H9 (cell line): ENCODE results near the gene MCOLN3. TPM values are rescaled to one million over a fixed set of nuclear protein-coding genes. Genes with fewer than 3 reads are reported as not detected.

Experiments used
- DNase-seq: peaks from one replicate; pipeline ENCODE4 v3.0.0-alpha.2; 2017
- H2AFZ ChIP-seq: one replicate; pipeline ENCODE4 v1.6.1; 2013; ENCODE audit warnings: mild to moderate bottlenecking, low read length, control low read depth, moderate library complexity
- H2AK5ac ChIP-seq: 2 replicates; pipeline ENCODE4 v1.6.1; 2013; ENCODE audit warnings: low read length, control low read depth, mixed read lengths; ENCODE audit not compliant: insufficient read length
- H2BK120ac ChIP-seq: one replicate; pipeline ENCODE4 v1.6.1; 2013; ENCODE audit warnings: low read depth, mild to moderate bottlenecking, low read length, control low read depth, inconsistent platforms; ENCODE audit not compliant: poor library complexity, severe bottlenecking
- H2BK12ac ChIP-seq: 2 replicates; pipeline ENCODE4 v1.6.1; 2013; ENCODE audit warnings: low read length, control low read depth, mixed read lengths, low read depth; ENCODE audit not compliant: insufficient read length
- H2BK15ac ChIP-seq: 2 replicates; pipeline ENCODE4 v1.6.1; 2013; ENCODE audit warnings: low read depth, low read length, control low read depth
- H2BK20ac ChIP-seq: one replicate; pipeline ENCODE4 v1.6.1; 2013; ENCODE audit warnings: low read depth, mild to moderate bottlenecking, low read length, control low read depth, inconsistent platforms; ENCODE audit not compliant: poor library complexity, severe bottlenecking
- H2BK5ac ChIP-seq: 2 replicates; pipeline ENCODE4 v1.6.1; 2013; ENCODE audit warnings: low read length, control low read depth, mixed read lengths; ENCODE audit not compliant: insufficient read length
- H3K14ac ChIP-seq: 2 replicates; pipeline ENCODE4 v1.6.1; 2013; ENCODE audit warnings: low read length, control low read depth; ENCODE audit not compliant: insufficient read depth
- H3K18ac ChIP-seq: 2 replicates; pipeline ENCODE4 v1.6.1; 2013; ENCODE audit warnings: low read depth, mild to moderate bottlenecking, mixed read lengths, low read length, control low read depth; ENCODE audit not compliant: insufficient read length
- H3K23ac ChIP-seq: 2 replicates; pipeline ENCODE4 v1.6.1; 2013; ENCODE audit warnings: low read length, control low read depth, mixed read lengths, low read depth; ENCODE audit not compliant: insufficient read length
- H3K23me2 ChIP-seq: 2 replicates; pipeline ENCODE4 v1.6.1; 2013; ENCODE audit warnings: low read depth, mild to moderate bottlenecking, mixed read lengths, low read length, control low read depth; ENCODE audit not compliant: insufficient read length, poor library complexity, severe bottlenecking
- H3K27ac ChIP-seq: 2 replicates; pipeline ENCODE4 v1.5.1; 2013; ENCODE audit warnings: low read length, control low read depth, mixed read lengths, low read depth; ENCODE audit not compliant: insufficient read length
- H3K27me3 ChIP-seq: 2 replicates; pipeline ENCODE4 v1.6.1; 2013; ENCODE audit warnings: low read length, control low read depth, inconsistent platforms; ENCODE audit not compliant: insufficient read depth
- H3K4ac ChIP-seq: 2 replicates; pipeline ENCODE4 v1.6.1; 2013; ENCODE audit warnings: low read depth, mild to moderate bottlenecking, control low read depth, inconsistent platforms, low read length, moderate library complexity
- H3K4me1 ChIP-seq: 2 replicates; pipeline ENCODE4 v1.6.1; 2013; ENCODE audit warnings: low read length, control low read depth, inconsistent platforms; ENCODE audit not compliant: insufficient read depth
- H3K4me2 ChIP-seq: 2 replicates; pipeline ENCODE4 v1.6.1; 2013; ENCODE audit warnings: low read length, control low read depth, mixed read lengths; ENCODE audit not compliant: insufficient read length, insufficient read depth
- H3K56ac ChIP-seq: 2 replicates; pipeline ENCODE4 v1.6.1; 2013; ENCODE audit warnings: low read depth, mild to moderate bottlenecking, mixed read lengths, low read length, control low read depth; ENCODE audit not compliant: insufficient read length
- H3K79me1 ChIP-seq: 2 replicates; pipeline ENCODE4 v1.6.1; 2013; ENCODE audit warnings: low read depth, mild to moderate bottlenecking, moderate library complexity, low read length, control low read depth, inconsistent platforms; ENCODE audit not compliant: insufficient read depth, poor library complexity, severe bottlenecking
- H3K79me2 ChIP-seq: 2 replicates; pipeline ENCODE4 v1.6.1; 2013; ENCODE audit warnings: low read length, control low read depth, inconsistent platforms; ENCODE audit not compliant: insufficient read depth
- H3K9ac ChIP-seq: 2 replicates; pipeline ENCODE4 v1.6.1; 2013; ENCODE audit warnings: low read length, control low read depth, mixed read lengths; ENCODE audit not compliant: insufficient read length; ENCODE audit errors: extremely low read depth
- H3K9me3 ChIP-seq: one replicate; pipeline ENCODE4 v1.6.1; 2013; ENCODE audit warnings: low read depth, low read length, inconsistent platforms; ENCODE audit not compliant: control insufficient read depth
- H3T11ph ChIP-seq: one replicate; pipeline ENCODE4 v1.6.1; 2013; ENCODE audit warnings: mild to moderate bottlenecking, low read length, control low read depth, inconsistent platforms
- H4K20me1 ChIP-seq: one replicate; pipeline ENCODE4 v1.6.1; 2013; ENCODE audit not compliant: control insufficient read depth, insufficient read length, insufficient read depth
- H4K5ac ChIP-seq: 2 replicates; pipeline ENCODE4 v1.6.1; 2013; ENCODE audit warnings: low read depth, mild to moderate bottlenecking, mixed read lengths, low read length, control low read depth; ENCODE audit not compliant: insufficient read length
- H4K8ac ChIP-seq: replicated peaks from 2 replicates; pipeline ENCODE4 v1.6.1; 2013; ENCODE audit warnings: low read length, control low read depth, mixed read lengths, low read depth; ENCODE audit not compliant: insufficient read length
- H4K91ac ChIP-seq: 2 replicates; pipeline ENCODE4 v1.6.1; 2013; ENCODE audit warnings: low read depth, mild to moderate bottlenecking, moderate library complexity, mixed read lengths, low read length, control low read depth; ENCODE audit not compliant: insufficient read length
- H3K27ac Mint-ChIP-seq, 3 experiments: 2 replicates in 2 of 3; 3 replicates in 1 of 3; pipeline ENCODE4 v1.8.0; 2020 to 2021; ENCODE audit warnings: mixed read lengths in 3 of 3, mild to moderate bottlenecking in 1 of 3, moderate library complexity in 1 of 3
- H3K27me3 Mint-ChIP-seq: 2 replicates; pipeline ENCODE4 v1.8.0; 2021; ENCODE audit warnings: low read depth, mild to moderate bottlenecking, moderate library complexity, mixed read lengths
- H3K36me3 Mint-ChIP-seq, 3 experiments: 2 replicates in 2 of 3; 3 replicates in 1 of 3; pipeline ENCODE4 v1.8.0; 2020 to 2021; ENCODE audit warnings: low read depth in 3 of 3, mixed read lengths in 3 of 3; ENCODE audit not compliant: insufficient read depth in 1 of 3
- H3K4me1 Mint-ChIP-seq, 2 experiments: 2 replicates each; pipeline ENCODE4 v1.8.0; 2020; ENCODE audit warnings: mixed read lengths in 2 of 2
- H3K4me3 Mint-ChIP-seq, 2 experiments: 2 replicates in 1 of 2; 3 replicates in 1 of 2; pipeline ENCODE4 v1.8.0; 2020 to 2021; ENCODE audit warnings: mild to moderate bottlenecking in 2 of 2, mixed read lengths in 2 of 2, moderate library complexity in 1 of 2
- H3K9me3 Mint-ChIP-seq, 2 experiments: 2 replicates in 1 of 2; 3 replicates in 1 of 2; pipeline ENCODE4 v1.8.0; 2020; ENCODE audit warnings: mild to moderate bottlenecking in 2 of 2, mixed read lengths in 2 of 2, moderate library complexity in 1 of 2
- CTCF ChIP-seq: fragments of 200-600 bp; sonication (generic); conservative IDR thresholded peaks from 3 replicates; pipeline ENCODE4 v1.8.0; 2021; ENCODE audit warnings: antibody characterized with exemption, mild to moderate bottlenecking
- total RNA-seq: library from RNA; stranded (reverse); gene quantifications from 2 replicates; pipeline ENCODE4 v1.2.1, GENCODE V29; 2021

MCOLN3 gene
- total RNA-seq, 1 experiment from 2014 or later = 10.8 TPM

GRCh38 chr1:85030536-85030935 lies 17.8 kb downstream of the MCOLN3 start:
- no peak for TF ChIP-seq CTCF
- Mint-ChIP-seq H3K9me3 (no peaks in the 10 kb centered on the region), H3K27me3 (no peaks in the 10 kb centered on the region), H3K4me1 (0 out of 4 replicates have a peak, but pooled peaks cover 0 to 3% of the 10 kb centered on the region in 2 experiments), H3K27ac (peak overlapping the region in 1 of 3 experiments; percentile 18; a peak in 1 of 7 replicates), H3K36me3 (no peaks in the 10 kb centered on the region), H3K4me3 (no peak overlapping the region)
- Histone ChIP-seq H3K4me2 (no peak overlapping the region), H2BK12ac (no peak overlapping the region), H2BK20ac (no peak overlapping the region), H3K4ac (no peak overlapping the region), H3K4me1 (no peaks in the 10 kb centered on the region), H3K27me3 (no peaks in the 10 kb centered on the region), H3K9me3 (no peaks in the 10 kb centered on the region), H2AK5ac (no peak overlapping the region), H3T11ph (no peak overlapping the region), H4K8ac (no peak overlapping the region), H2AFZ (no peak overlapping the region), H3K23me2 (no peaks in the 10 kb centered on the region), H3K79me2 (no peaks in the 10 kb centered on the region), H4K5ac (no peak overlapping the region), H3K18ac (no peak overlapping the region), H4K20me1 (no peaks in the 10 kb centered on the region), H2BK15ac (no peak overlapping the region), H3K56ac (no peak overlapping the region), H2BK5ac (no peak overlapping the region), H3K79me1 (no peaks in the 10 kb centered on the region), H4K91ac (no peak overlapping the region), H3K9ac (no peak overlapping the region), H3K23ac (no peak overlapping the region), H3K27ac (no peak overlapping the region), H3K14ac (no peak overlapping the region), H2BK120ac (no peak overlapping the region)
- no peak for DNase-seq
